ENCODE data around the gene VAT1L.

DNA sequence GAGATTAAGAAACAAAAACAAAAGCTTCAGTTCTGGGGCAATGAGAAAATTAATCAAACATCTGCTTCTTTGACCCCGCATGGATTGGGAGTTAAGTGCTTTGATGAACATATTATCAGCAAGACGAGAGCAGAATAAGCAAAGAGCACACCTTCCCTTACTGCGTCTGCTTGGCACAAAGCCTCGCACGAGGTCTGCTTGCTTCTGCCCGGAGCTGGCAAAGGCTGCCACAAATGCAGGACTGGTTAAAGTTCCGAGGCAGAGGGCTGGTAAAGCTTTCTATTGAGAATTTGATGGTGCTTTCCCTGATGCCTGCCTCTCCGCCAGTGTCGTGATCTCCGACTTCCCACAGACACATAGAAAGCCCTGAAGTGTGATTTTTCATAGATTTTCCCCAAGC is 17.0 kb downstream of the VAT1L start:
- TF ChIP-seq POLR2A (IDR thresholded peaks at IDR 0.05; ENCODE audit: borderline replicate concordance, extremely low read depth, insufficient read depth, insufficient read length) (no peak), YY1 (IDR thresholded peaks at IDR 0.05; ENCODE audit: extremely low read depth, insufficient replicate concordance, low read depth, low read length) (no peak)
- TF ChIP-seq, protein P1, sequence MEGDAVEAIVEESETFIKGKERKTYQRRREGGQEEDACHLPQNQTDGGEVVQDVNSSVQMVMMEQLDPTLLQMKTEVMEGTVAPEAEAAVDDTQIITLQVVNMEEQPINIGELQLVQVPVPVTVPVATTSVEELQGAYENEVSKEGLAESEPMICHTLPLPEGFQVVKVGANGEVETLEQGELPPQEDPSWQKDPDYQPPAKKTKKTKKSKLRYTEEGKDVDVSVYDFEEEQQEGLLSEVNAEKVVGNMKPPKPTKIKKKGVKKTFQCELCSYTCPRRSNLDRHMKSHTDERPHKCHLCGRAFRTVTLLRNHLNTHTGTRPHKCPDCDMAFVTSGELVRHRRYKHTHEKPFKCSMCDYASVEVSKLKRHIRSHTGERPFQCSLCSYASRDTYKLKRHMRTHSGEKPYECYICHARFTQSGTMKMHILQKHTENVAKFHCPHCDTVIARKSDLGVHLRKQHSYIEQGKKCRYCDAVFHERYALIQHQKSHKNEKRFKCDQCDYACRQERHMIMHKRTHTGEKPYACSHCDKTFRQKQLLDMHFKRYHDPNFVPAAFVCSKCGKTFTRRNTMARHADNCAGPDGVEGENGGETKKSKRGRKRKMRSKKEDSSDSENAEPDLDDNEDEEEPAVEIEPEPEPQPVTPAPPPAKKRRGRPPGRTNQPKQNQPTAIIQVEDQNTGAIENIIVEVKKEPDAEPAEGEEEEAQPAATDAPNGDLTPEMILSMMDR (IDR thresholded peaks at IDR 0.05 in 2 of 3, conservative IDR thresholded peaks at IDR 0.05 in 1 of 3; ENCODE audit: borderline replicate concordance in 1 of 3, insufficient read depth in 1 of 3, low read depth in 2 of 3, low read length in 2 of 3) = no peak
